Stimulated activated CD8-positive, alpha-beta memory T cell treated with anti-CD3 and anti-CD28 coated beads, Interleukin-4, amount 100 ng/mL, for 24 hours (primary cell): ENCODE data around the gene KRTAP20-3.

Experiments used
- DNase-seq: peaks from one replicate; pipeline ENCODE4 v3.0.0-alpha.2; 2020; ENCODE audit warnings: low read depth

The KRTAP20-3 gene

DNA sequence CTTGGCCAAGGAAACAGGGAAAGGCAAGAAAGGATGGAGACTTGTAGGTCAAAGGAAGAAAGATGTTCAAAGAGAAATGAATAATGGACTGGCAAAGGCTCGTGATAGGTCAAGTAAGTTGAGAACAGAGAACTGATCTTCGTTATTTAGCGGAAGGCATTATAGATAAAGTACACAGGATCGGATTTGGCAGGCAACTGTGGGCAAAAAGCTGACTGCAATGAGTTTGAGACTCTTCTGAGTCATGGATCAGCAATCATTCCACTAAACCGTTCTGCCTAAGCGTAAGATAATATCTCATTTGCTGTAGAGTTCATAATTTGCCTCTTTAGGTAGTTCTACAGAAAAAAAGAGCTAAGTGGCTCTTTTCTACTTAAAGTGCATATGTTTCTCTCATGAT, 41.8 kb downstream of the KRTAP20-3 start:
- DNase-seq = no peak

- DNase-seq = no peak
Observed at GRCh38 chr21:30689822-30690221, 47.2 kb downstream of the KRTAP20-3 start.
